Astrocyte (in vitro differentiated cells and primary cell): ENCODE data around the gene HOXA2. TPM values are rescaled to one million over a fixed set of nuclear protein-coding genes. Genes with fewer than 3 reads are reported as not detected.

Experiments used
- DNase-seq: peaks from one replicate; pipeline ENCODE4 v3.0.0-alpha.2; 2010; ENCODE audit warnings: low read depth
- FAIRE-seq: peaks from 2 replicates; lab custom pipeline; 2011; peaks lifted over from hg19 to GRCh38; lab: Jason Lieb, UNC
- H2AFZ ChIP-seq: 2 replicates; pipeline ENCODE4 v1.6.0; 2012; ENCODE audit warnings: low read depth, low read length, inconsistent platforms
- H3K27ac ChIP-seq: 2 replicates; pipeline ENCODE4 v1.5.1; 2011; ENCODE audit warnings: low read depth, low read length, inconsistent platforms
- H3K27me3 ChIP-seq: 2 replicates; pipeline ENCODE4 v1.6.0; 2011; ENCODE audit warnings: low read length, inconsistent platforms; ENCODE audit not compliant: insufficient read depth
- H3K36me3 ChIP-seq: 2 replicates; pipeline ENCODE4 v1.5.1; 2011; ENCODE audit warnings: low read length, inconsistent platforms; ENCODE audit not compliant: insufficient read depth
- H3K4me1 ChIP-seq: 2 replicates; pipeline ENCODE4 v1.5.1; 2011; ENCODE audit warnings: low read length, inconsistent platforms; ENCODE audit not compliant: insufficient read depth
- H3K4me2 ChIP-seq: 2 replicates; pipeline ENCODE4 v1.6.0; 2012; ENCODE audit warnings: low read length, inconsistent platforms
- H3K4me3 ChIP-seq: 2 replicates; pipeline ENCODE4 v1.5.1; 2011; ENCODE audit warnings: low read depth, mild to moderate bottlenecking, low read length, inconsistent platforms; ENCODE audit not compliant: insufficient read depth
- H3K79me2 ChIP-seq: 2 replicates; pipeline ENCODE4 v1.6.0; 2012; ENCODE audit warnings: mild to moderate bottlenecking, low read length, inconsistent platforms; ENCODE audit not compliant: insufficient read depth
- H3K9ac ChIP-seq: 2 replicates; pipeline ENCODE4 v1.6.0; 2012; ENCODE audit warnings: mild to moderate bottlenecking, low read length, inconsistent platforms
- H3K9me3 ChIP-seq: 2 replicates; pipeline ENCODE4 v1.5.1; 2012; ENCODE audit warnings: low read depth, mild to moderate bottlenecking, low read length, inconsistent platforms; ENCODE audit not compliant: insufficient read depth
- H4K20me1 ChIP-seq: 2 replicates; pipeline ENCODE4 v1.6.0; 2012; ENCODE audit warnings: low read length, inconsistent platforms; ENCODE audit not compliant: insufficient read depth
- H3K27ac Mint-ChIP-seq: one replicate; pipeline ENCODE4 v1.8.0; 2021; ENCODE audit warnings: mild to moderate bottlenecking, mixed read lengths; ENCODE audit not compliant: unreplicated experiment
- H3K27me3 Mint-ChIP-seq: one replicate; pipeline ENCODE4 v1.8.0; 2021; ENCODE audit warnings: low read depth, mixed read lengths; ENCODE audit not compliant: unreplicated experiment
- H3K36me3 Mint-ChIP-seq: one replicate; pipeline ENCODE4 v1.8.0; 2021; ENCODE audit warnings: low read depth, mixed read lengths; ENCODE audit not compliant: unreplicated experiment
- H3K4me1 Mint-ChIP-seq: one replicate; pipeline ENCODE4 v1.8.0; 2021; ENCODE audit warnings: low read depth, mixed read lengths; ENCODE audit not compliant: unreplicated experiment
- H3K4me3 Mint-ChIP-seq: one replicate; pipeline ENCODE4 v1.8.0; 2021; ENCODE audit warnings: mild to moderate bottlenecking, moderate library complexity, mixed read lengths; ENCODE audit not compliant: unreplicated experiment
- H3K9me3 Mint-ChIP-seq: one replicate; pipeline ENCODE4 v1.8.0; 2021; ENCODE audit warnings: mild to moderate bottlenecking, mixed read lengths; ENCODE audit not compliant: unreplicated experiment
- EZH2 ChIP-seq: IDR thresholded peaks from 2 replicates; pipeline ENCODE4 v1.6.1; 2012; ENCODE audit warnings: mild to moderate bottlenecking, low read length, inconsistent platforms; ENCODE audit not compliant: insufficient read depth
- total RNA-seq: library from RNA; stranded (reverse); gene quantifications from 2 replicates; pipeline ENCODE4 v1.2.1, GENCODE V29; 2021
- TF ChIP-seq, protein P1 (sequence below): IDR thresholded peaks from 2 replicates; pipeline ENCODE4 v1.5.1; 2011; ENCODE audit warnings: low read depth, mild to moderate bottlenecking, inconsistent platforms, low read length, moderate library complexity; ENCODE audit not compliant: insufficient read depth

Gene HOXA2
- total RNA-seq, 1 donor from 2014 or later = not detected

DNA sequence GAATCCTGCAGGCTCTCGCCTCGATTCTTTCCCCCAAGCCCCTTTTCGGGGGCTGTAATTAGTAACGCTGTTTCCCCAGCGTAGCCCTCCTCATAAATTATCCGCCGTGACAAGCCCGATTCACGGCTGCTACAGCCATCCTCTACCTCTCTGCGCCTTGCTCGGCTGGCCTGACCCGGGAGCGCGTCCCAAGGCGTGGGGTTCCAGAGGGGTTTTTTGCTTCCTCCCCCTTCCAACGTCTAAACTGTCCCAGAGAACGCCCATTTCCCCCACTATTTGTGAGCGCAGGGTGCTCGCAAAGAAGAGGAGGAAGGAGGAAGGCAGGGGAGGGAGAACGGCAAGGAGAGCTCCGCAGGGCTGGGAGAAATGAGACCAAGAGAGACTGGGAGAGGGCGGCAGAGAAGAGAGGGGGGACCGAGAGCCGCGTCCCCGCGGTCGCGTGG is 40.1 kb upstream of the HOXA2 start:
- no peak overlapping the region for H3K27ac Mint-ChIP-seq
- Histone ChIP-seq H3K27me3 (peaks cover 99% of the 10 kb centered on the region), H2AFZ (peak overlapping the region; percentile 56), H4K20me1 (peaks cover 2% of the 10 kb centered on the region), H3K4me3 (peak overlapping the region; percentile 61), H3K4me1 (no peaks in the 10 kb centered on the region), H3K36me3 (no peaks in the 10 kb centered on the region), H3K9ac (peak overlapping the region; percentile 63), H3K9me3 (peaks cover 15% of the 10 kb centered on the region), H3K79me2 (no peaks in the 10 kb centered on the region), H3K4me2 (peak overlapping the region; percentile 80), H3K27ac (no peak overlapping the region)
- no peak overlapping the region for H3K4me3 Mint-ChIP-seq
- no peaks in the 10 kb centered on the region for H3K4me1 Mint-ChIP-seq
- DNase-seq (no peak), FAIRE-seq (no peak)
- TF ChIP-seq, protein P1, sequence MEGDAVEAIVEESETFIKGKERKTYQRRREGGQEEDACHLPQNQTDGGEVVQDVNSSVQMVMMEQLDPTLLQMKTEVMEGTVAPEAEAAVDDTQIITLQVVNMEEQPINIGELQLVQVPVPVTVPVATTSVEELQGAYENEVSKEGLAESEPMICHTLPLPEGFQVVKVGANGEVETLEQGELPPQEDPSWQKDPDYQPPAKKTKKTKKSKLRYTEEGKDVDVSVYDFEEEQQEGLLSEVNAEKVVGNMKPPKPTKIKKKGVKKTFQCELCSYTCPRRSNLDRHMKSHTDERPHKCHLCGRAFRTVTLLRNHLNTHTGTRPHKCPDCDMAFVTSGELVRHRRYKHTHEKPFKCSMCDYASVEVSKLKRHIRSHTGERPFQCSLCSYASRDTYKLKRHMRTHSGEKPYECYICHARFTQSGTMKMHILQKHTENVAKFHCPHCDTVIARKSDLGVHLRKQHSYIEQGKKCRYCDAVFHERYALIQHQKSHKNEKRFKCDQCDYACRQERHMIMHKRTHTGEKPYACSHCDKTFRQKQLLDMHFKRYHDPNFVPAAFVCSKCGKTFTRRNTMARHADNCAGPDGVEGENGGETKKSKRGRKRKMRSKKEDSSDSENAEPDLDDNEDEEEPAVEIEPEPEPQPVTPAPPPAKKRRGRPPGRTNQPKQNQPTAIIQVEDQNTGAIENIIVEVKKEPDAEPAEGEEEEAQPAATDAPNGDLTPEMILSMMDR = no peak
- peak; percentile 63 for TF ChIP-seq EZH2
- peaks cover 3% of the 10 kb centered on the region for H3K36me3 Mint-ChIP-seq
- peaks cover 48% of the 10 kb centered on the region for H3K9me3 Mint-ChIP-seq
- H3K27me3 Mint-ChIP-seq = peaks cover 88% of the 10 kb centered on the region

DNA sequence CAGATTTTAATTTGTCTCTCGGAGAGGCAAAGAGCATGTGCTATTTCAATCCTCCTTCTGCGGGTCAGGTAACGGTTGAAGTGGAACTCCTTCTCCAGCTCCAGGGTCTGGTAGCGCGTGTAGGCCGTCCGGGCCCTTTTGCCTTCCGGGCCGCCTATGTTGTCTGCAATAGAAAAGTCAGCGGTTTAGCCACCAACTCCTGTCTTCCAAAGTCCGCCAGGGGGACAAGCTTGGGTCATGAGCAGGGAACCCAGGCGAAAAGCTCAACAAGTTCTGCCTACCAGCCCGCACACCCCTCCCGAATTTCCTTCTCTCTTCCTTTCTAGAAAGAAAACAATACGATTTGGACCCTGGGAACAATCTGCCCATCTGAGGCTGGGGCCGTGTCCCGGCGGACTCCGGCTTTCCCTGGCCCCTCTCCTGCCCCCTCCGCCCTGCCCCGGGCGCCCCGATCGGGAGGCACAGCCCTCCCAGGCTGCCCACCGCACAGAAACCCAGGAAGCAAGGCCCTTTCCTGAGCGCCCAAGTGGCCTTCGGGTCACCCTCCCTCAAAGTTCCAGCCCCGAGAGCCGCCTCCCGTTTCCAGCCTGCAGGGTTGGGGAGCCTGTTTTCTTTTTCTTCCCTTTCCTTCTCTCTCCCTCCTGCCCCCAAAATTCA is 39.6 kb upstream of the HOXA2 start:
- Histone ChIP-seq H4K20me1 (peaks cover 2% of the 10 kb centered on the region), H3K79me2 (no peaks in the 10 kb centered on the region), H3K9me3 (peaks cover 9% of the 10 kb centered on the region), H3K9ac (peak overlapping the region; percentile 63), H3K4me2 (peak overlapping the region; percentile 80), H3K4me1 (no peaks in the 10 kb centered on the region), H3K4me3 (peak overlapping the region; percentile 61), H3K27ac (no peak overlapping the region), H3K36me3 (no peaks in the 10 kb centered on the region), H3K27me3 (peaks cover 99% of the 10 kb centered on the region), H2AFZ (no peak overlapping the region)
- Mint-ChIP-seq H3K9me3 (peaks cover 45% of the 10 kb centered on the region), H3K36me3 (peaks cover 3% of the 10 kb centered on the region), H3K27me3 (peaks cover 88% of the 10 kb centered on the region), H3K4me3 (no peak overlapping the region), H3K4me1 (no peaks in the 10 kb centered on the region), H3K27ac (no peak overlapping the region)
- DNase-seq (no peak), FAIRE-seq (no peak)
- TF ChIP-seq, protein P1 = no peak
- TF ChIP-seq EZH2 = peak; percentile 63
